DMS53 treated with DMSO at 0.1 percent for 48 hours (cell line): ENCODE results near the gene PLCH1.

ENCODE experiments used
- DNase-seq: peaks from one replicate; lab custom pipeline; 2025; ENCODE audit not compliant: unreplicated experiment; lab: John Stamatoyannopoulos, UW

Gene PLCH1

DNA sequence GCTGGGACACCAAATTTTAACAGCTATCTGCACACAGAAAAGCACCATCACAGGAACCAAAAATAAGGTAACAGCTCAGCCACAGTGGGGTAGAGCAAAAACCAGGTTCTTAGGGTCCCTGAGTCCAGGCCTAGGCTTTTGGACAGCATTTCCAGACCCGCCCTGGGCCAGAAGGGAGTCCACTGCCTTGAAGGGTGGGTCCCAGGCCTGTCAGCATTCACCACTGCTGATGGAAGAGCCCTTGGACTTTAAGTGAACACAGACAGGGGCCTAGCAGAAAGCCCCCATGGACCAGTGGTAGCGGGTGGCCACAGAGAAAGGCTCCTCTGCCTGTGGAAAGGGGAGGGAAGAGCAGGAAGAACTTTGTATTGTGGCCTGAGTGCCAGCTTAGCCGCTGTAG lies 56.4 kb downstream of the PLCH1 start:
- DNase-seq, result no peak

DNA sequence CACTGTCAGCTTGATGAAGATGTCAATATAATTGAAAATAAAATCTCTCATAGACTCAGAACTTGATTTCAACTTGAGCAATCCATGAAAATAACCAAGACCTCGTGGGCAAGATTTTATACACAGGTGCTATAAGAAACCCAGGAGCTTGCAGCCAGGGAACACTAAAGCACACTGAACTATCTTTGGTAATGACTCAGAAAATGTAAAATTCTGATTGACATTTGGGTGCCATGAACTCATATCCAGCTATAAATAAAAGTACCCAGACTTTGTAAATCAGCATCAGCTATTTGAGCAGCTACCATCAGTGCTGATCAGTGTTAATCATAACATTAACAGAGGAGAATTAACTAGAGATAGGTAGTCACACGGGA lies 61.5 kb downstream of the PLCH1 start:
- DNase-seq, result no peak

DNA sequence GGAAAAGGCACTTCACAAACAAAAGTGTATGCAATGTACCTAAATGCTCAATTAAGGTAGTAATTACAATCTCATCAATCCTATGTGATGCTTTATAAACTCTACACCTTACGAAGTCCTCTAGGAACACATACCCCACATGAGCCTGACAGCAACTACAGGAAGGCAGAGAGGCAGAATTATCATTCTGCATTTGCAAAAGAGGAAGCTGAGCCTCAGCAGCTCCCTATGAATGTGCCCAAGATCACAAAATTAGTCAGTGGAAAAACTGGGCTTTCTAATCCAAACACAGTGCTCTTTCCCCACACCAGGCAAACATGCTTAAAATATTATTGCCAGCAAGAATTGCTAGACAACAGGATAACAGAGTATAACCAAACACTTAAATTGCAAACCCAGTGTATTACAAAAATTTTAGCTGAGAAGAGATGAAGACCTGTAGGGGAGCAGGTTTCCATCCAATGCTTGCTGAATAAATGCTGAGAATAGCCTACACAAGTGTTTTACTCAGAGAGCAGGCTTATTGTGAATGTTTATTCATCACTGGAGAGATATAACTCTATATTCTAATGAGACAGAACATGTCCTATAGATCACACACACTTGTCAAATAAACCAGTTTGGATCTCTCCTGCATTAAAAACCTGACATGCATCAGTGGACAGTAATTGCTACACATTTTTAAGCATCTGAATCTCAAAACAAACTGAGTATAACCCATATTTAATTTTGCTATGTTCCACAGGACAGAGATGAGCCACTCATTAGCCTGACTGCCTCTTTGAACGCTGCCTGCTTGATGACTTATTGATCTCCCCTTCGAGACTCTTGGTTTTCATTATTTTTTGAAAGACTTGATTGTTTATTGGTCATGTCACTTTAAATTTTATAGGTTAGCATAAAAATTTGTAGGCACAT lies 62.2 kb downstream of the PLCH1 start:
- no peak for DNase-seq

DNA sequence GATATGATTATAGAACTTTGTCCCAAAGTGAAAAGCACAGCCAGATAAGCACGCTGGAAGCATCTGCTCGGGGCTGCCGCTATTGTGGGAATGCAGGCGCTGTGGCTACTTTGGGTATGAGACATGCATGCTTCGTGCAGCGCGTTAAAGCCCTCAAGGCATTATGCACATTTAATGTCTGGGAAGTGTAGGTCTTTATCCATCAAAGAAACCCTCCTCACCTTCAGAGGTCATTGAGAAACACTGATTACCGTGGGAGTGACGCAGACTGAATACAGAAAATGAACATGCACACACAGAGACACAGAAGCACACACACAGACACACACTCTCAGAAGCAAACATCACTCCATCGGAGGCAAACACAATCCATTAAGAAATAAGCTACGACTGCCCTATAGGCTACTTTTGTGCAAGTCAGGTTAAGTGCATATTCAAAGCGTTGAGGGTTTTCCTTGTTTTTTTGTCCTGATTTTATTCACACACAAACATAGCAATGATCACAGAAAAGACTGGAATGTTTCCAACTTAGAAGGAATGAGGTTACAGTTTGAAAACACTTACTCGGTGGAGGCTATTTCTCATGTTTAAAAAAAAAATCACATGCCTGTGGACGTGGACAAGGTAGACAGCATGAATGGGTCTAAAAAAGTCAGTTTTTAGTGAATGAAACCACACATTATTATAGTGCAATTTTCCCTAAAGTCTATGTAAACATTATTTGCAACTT lies 68.5 kb downstream of the PLCH1 start:
- no peak for DNase-seq

DNA sequence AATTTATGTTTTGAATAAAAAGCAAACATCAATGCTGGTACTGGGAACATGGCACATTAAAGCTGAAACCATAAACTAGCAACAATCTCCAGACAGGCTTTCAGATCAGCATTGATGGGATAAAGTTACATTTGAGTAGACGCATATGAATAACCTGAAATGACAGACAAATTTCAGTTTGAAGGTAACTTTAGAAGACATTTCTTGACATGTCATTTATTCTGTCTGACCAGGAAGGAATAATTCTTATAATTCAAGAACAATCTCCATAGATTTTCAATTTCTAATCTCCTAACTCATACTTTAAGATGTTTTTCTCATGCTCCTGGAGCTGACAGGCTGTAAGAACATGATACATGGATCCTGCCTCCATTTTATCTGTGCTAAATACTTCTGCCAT lies 69.8 kb downstream of the PLCH1 start:
- DNase-seq, result no peak

DNA sequence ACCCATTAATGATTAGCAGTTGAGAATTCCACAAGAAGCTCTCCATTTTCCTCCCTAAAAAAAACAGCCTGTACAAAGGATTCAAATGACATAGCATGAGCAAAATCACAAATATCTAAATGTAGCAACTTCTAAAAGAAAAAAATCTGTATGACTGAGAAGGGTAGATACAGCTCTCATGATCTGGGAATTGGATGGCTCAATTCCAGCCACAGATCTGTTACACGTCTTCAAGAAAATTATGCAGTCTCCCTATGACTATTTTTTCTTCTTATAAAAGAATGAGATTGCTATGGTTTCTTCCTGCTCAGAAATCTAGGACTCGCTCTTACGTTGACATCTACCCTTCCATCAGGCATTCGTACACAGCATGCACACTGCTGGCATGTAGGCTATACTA lies 71.5 kb downstream of the PLCH1 start:
- no peak for DNase-seq

DNA sequence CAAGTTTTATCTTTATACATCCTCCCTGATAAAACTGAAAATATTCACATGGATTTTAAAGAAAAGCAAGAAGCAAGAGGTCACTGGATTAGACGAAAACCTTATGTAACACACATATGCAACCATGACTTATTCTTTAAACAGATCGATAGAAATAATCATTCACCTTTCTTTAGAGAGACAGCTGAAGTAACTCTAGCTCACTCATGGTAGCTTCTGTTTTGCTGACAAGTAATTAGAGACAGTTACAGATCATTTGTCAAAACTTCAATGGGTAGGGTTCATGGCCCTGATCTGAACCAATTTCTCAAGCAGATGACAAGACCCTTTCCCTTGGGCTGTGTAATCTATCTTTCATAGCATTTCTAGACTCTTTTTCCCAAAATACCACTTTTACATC lies 74.5 kb downstream of the PLCH1 start:
- no peak for DNase-seq

DNA sequence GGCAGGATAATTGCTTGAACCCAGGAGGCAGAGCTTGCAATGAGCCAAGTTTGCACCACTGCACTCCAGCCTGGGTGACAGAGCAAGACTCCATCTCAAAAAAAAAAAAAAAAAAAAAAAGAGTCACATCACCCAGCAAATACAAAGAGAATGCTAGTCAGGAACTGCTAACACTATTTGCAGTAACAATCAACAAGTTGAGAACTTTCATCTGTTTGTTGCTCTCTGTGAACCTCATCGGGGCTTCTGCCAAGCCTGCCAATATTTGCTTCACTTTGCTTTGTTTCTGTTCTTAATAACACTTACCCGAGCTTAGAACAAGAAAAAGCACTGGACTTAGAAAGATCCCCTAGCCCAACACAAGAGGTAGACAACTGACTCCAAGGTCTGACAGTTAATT lies 76.9 kb downstream of the PLCH1 start:
- DNase-seq, result no peak

DNA sequence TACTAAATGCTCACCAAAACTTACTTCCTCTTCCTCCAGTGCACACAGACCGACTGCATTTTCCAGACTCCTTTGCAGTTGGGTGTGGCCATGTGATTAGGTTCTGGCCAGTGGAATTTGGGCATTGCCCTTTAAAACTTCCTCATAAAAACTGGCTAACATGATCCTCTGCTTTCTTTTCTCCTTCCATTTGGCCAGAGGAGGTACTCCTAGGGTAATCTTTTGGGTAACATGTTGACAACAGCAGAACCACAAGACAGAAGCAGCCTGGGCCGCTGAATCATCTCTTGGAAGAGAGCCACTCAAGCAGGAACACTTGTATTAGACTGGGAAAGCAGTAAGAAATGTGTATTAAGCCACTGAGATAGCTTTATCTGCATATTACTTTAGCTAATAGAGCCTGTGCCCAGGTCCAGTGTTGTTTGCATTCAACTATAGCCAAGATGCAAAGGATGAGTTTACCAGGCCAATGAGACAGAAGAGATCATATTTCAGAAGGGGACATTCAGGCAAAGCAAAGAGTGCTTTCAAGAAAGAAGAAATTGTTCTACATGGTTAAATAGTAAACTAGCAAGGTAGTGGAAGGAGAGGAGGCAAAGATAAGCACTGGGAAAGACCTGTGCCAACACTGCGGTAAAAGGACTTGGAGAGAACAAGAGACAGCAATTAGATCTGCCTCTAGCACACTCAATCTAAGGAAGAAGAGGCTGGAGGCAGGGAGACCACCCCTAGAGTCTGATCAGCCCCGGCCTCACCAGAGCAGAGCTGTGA lies 79.8 kb downstream of the PLCH1 start:
- peak; percentile 5 for DNase-seq

DNA sequence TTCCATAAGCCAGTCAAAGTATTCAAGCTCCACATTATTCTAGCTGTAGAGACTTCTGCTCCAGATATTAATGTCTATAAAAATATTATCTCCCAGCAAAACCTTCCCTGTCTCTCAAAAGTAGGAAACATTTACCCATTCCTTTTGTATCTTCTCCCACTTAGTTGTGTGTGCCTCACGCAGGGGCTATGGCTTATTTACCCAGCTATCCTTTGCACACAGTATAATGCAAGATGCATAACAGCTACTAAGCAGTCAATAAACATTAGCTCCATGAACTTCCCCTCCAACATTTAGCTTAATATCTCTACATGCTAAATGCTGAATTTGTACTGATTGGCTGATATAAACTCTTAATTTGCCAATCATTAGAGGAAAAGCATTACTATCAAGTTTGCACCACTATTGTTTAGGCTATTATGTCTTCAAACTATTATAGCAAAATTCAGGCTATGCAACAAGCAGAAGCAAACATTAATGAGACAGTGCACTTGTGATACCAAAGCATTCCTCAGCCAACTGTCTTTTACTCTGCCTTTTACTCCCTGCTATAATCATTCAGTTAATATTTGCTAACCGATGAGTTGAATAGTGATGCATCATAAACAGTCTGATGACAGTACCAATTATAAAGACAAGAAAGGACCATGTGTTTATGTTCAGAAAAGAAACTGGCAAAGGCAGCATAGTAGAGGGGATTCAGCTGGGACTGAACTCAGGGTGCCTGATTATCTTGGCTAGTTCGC lies 81.2 kb downstream of the PLCH1 start:
- DNase-seq, result no peak

DNA sequence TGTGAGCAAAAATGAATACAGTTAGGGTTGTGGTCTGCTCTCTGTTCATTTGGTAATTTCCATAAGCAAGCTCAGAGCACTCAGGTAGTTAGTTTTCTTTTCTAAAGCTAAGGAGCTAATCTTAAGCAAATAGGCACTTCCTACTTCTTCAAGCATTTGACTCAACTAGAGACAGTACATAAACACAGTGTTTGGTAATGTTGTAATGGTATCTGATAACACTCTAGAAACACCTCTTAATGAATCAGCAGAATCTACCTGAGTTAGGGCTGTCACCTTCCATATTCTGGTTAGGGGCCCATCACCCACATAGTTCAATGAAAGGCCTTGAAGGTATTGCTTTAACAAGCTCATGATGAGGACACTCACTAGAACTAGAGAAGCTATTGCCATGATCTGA lies 83.1 kb downstream of the PLCH1 start:
- peak; percentile 3 for DNase-seq

DNA sequence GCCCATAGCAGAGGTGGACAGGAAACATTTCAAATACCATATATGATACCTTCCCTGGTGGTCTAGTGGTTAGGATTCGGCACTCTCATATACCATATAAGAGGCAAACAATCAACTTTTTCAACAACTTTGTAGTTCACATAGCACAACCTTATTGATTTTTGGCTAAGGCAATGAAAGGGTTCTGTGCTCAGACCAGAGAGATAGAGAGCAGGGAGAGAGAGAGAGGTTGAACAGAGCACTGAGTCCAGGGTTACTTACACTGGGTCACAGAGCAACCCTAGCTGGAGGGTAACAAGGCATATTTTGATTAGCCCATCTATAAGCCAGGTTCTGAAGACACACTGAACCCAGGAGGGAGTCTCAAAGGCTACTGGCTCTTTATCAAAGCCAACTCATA lies 83.8 kb downstream of the PLCH1 start:
- DNase-seq, result no peak

DNA sequence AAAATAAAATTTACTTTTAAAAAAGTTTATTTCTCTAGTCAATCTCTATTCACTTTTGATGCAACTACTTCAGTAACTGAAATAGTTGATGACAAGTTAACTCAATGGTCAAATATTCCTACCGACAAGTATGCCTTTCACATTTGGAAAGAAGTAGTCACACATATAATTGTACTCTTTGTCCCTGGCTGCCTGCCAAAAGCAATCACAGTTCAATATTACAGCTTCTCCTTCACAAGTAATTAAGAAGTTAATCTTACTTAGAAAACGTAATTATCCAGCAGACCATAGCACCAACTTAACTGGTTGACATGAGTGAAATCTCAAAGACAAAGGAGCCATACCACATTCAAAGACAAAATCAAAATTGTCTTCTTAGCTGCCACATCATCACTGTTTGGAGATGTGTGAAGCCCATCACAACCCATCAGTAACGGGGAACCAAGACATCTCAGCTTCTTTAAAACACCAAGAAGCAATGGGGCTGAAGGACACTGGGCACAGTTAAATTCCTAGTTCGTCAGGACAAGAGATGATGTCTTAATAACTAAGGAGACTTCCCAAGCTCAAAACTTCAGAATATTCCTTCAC lies 86.1 kb downstream of the PLCH1 start:
- DNase-seq, result no peak

DNA sequence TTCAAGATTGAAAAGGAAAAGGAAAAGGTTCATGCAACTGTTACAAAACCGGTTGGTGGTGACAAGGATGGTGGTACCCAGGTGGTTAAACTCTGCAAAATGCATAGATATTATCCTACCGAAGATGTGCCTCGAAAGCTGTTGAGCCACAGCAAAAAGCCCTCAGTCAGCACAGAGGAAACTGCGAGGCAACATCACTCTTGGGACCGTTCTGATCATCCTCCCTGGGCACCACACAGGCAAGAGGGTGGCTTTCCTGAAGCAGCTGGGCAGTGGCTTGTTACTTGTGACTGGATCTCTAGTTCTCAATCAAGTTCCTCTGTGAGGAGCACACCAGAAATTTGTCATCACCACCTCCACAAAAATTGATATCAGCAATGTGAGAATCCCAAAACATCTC lies 86.9 kb downstream of the PLCH1 start:
- DNase-seq, result no peak

DNA sequence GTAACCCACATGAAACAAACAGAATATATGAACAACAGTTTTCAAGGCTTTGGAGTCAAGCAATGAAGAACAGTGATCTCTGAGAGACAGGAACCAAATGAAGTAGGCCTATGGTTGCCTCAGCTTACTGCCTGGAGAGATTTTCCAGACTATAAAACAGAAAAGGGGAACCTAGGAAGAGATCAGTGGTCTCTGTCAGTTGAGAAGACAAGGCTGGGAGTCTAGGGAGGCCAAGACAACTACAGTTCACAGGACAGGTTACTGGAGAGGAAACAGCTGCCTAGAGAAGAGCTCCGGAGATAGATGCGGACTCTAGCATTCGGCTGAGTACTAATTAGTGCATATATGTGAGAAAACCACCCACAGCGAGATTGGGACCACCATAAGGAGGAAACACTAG lies 87.7 kb downstream of the PLCH1 start:
- no peak for DNase-seq

DNA sequence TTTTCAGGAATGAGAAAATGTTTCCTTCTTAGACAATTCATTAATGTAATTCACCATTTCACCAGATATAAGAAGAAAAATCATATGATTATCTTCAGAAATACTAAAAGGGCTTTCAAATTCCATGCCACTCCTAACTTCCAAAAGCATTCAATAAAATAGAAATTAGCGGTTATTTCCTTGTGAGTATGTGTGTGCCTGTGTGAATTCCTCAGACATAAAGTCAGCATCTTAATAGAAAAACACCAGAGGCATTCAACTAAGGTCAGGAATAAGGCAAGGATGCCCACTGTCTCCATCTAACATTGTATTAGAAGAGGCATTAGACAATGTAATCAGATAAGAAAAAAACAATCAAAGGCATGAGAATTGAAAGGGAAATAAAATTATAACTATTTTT lies 88.4 kb downstream of the PLCH1 start:
- no peak for DNase-seq

DNA sequence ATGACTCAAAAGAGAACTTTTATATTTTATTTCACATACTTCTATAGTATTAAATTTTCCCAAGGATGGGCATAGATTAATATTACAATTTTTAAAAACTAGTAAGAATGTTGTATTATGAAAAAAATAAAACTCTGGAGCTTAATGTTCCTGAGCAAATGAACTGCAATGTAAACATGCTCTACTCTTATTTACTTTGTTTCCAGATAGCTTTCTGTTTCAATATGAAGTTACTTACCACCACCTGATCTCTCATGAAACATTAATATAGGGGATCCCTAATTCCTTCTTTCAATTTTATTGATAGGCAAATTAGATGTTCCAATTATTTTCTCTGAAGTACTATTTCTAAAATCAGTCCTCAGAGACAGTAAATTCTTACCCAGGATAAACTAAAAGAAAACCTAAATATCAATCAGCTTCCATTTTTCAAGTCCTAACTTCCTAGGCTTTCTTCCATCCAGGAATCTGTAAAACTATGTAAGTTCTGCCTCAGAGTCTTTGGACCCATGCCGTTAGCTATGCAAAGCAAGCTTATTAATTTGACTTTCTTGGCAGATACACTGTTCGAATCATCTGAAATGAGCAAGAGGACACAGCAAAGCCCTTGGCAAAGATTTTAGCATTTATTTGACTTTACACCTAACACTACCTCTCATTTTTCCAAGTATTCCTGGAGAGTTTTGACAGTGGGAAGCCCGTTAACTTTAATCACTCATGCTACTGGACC lies 93.2 kb downstream of the PLCH1 start:
- no peak for DNase-seq

DNA sequence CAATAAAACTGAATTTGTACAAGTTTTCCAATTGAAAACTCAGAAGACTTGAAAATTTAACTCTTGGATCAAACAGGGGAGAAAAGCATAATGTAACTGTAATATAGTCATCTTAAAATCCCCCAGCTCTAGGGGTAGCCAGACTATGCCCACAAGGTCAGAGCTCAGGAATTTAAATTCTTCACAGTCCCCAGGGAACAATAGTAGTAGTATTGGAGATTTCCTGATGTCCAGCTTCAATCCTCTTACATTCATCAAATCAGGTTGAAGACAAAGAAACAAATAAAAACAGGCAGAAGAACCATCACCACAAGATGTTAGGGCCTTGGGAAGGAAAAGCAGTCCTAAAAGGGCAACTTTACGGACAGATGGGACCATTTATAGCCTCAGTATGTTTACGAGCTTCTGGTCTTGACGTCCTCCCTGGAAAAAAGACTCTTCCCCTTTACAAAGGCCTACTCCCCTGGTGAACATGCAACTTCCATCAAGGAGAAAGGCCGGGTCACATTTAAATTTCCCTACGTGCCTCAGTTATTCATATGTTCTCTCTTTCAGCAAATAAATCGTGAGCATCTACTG lies 96.8 kb downstream of the PLCH1 start:
- DNase-seq, result no peak

DNA sequence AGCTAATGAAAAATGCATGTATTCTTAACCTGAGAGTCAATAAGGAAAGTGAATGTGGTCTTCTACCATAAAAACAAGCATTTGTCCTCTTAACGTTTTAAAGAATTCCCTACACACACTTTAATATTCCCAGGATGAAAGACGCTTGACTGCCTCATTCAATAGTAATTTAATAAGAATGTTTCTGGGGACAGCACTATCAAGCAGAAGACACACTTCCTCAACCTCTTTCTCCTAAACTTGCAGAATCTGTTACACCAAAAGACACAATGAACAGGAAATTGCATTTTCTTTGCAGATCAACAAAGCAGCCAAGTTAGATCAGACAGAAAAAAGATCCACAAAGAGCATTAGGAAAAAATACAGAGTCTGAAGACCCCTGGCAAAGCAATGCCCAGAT lies 97.7 kb downstream of the PLCH1 start:
- no peak for DNase-seq

DNA sequence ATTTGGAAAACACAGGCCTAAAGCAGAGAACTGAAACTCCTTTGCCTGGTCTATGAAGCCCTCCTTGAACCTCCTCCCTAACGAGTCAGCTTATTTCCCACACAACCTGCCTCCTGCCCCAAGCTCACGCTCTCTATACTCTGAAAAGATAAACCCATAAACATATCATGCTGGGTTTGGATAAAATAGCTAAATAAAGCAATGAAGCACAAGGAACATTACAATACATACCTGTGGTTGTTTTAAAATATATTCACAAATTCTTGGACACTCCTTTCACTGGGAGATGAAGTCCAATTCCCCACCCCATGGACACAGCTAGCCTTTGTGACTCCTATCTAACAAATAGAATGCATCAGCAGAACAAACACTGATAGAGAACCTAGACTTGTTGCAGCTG lies 98.2 kb downstream of the PLCH1 start:
- no peak for DNase-seq
